ENCODE data around the gene RSL1D1.

GRCh38 chr16:11876306-11876705 lies 25.0 kb upstream of the RSL1D1 start:
- TF ChIP-seq, protein P1, sequence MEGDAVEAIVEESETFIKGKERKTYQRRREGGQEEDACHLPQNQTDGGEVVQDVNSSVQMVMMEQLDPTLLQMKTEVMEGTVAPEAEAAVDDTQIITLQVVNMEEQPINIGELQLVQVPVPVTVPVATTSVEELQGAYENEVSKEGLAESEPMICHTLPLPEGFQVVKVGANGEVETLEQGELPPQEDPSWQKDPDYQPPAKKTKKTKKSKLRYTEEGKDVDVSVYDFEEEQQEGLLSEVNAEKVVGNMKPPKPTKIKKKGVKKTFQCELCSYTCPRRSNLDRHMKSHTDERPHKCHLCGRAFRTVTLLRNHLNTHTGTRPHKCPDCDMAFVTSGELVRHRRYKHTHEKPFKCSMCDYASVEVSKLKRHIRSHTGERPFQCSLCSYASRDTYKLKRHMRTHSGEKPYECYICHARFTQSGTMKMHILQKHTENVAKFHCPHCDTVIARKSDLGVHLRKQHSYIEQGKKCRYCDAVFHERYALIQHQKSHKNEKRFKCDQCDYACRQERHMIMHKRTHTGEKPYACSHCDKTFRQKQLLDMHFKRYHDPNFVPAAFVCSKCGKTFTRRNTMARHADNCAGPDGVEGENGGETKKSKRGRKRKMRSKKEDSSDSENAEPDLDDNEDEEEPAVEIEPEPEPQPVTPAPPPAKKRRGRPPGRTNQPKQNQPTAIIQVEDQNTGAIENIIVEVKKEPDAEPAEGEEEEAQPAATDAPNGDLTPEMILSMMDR (IDR thresholded peaks at IDR 0.05), result no peak
- no peak for TF ChIP-seq POLR2AphosphoS5 (IDR thresholded peaks at IDR 0.05; ENCODE audit: low read depth, low read length)
- TF ChIP-seq SIN3A (IDR thresholded peaks at IDR 0.05; ENCODE audit: borderline replicate concordance, insufficient read depth, low read depth, low read length), result no peak
- TF ChIP-seq, protein P2, sequence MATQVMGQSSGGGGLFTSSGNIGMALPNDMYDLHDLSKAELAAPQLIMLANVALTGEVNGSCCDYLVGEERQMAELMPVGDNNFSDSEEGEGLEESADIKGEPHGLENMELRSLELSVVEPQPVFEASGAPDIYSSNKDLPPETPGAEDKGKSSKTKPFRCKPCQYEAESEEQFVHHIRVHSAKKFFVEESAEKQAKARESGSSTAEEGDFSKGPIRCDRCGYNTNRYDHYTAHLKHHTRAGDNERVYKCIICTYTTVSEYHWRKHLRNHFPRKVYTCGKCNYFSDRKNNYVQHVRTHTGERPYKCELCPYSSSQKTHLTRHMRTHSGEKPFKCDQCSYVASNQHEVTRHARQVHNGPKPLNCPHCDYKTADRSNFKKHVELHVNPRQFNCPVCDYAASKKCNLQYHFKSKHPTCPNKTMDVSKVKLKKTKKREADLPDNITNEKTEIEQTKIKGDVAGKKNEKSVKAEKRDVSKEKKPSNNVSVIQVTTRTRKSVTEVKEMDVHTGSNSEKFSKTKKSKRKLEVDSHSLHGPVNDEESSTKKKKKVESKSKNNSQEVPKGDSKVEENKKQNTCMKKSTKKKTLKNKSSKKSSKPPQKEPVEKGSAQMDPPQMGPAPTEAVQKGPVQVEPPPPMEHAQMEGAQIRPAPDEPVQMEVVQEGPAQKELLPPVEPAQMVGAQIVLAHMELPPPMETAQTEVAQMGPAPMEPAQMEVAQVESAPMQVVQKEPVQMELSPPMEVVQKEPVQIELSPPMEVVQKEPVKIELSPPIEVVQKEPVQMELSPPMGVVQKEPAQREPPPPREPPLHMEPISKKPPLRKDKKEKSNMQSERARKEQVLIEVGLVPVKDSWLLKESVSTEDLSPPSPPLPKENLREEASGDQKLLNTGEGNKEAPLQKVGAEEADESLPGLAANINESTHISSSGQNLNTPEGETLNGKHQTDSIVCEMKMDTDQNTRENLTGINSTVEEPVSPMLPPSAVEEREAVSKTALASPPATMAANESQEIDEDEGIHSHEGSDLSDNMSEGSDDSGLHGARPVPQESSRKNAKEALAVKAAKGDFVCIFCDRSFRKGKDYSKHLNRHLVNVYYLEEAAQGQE (IDR thresholded peaks at IDR 0.05; ENCODE audit: insufficient read depth in 1 of 2, low read depth in 2 of 2, low read length in 1 of 2), result no peak
- TF ChIP-seq TCF7L2 (IDR thresholded peaks at IDR 0.05; ENCODE audit: low read depth, low read length), result no peak
